LNCaP clone FGC (cell line): Measurements from ENCODE around the gene VIT.

Experiments
- DNase-seq: peaks from one replicate; pipeline ENCODE4 v3.0.0-alpha.2; 2011; ENCODE audit warnings: low read depth
- H3K4me3 ChIP-seq: 2 replicates; pipeline ENCODE4 v1.5.1; 2011; ENCODE audit warnings: mild to moderate bottlenecking, low read depth, low read length, control low read depth
- CTCF ChIP-seq: IDR thresholded peaks from 2 replicates; pipeline ENCODE4 v1.5.1; 2012; ENCODE audit warnings: mild to moderate bottlenecking; ENCODE audit not compliant: control insufficient read depth, insufficient read depth; ENCODE audit errors: extremely low read depth

The VIT gene

GRCh38 chr2:36696533-36696932 lies at the start of gene VIT:
Gene VIT, plus strand, starts transcription at chr2:36696707. Its CDS starts 19,664 bp downstream, at chr2:36716371.
- H3K4me3 ChIP-seq: no peak within 1 kb of the TSS
- no peak for TF ChIP-seq CTCF
- DNase-seq: no peak

GRCh38 chr2:36650031-36650829 lies 46.3 kb upstream of the VIT start:
- H3K4me3 ChIP-seq: no peak overlapping the region
- TF ChIP-seq CTCF: no peak
- peak; percentile 56 for DNase-seq

- H3K4me3 ChIP-seq: no peak overlapping the region
- no peak for DNase-seq
- TF ChIP-seq CTCF: no peak
Observed at GRCh38 chr2:36653155-36653554, 43.4 kb upstream of the VIT start.

- DNase-seq: no peak
- no peak overlapping the region for H3K4me3 ChIP-seq
- no peak for TF ChIP-seq CTCF
Observed at GRCh38 chr2:36653967-36654694, 42.4 kb upstream of the VIT start.

- no peak overlapping the region for H3K4me3 ChIP-seq
- TF ChIP-seq CTCF: no peak
- DNase-seq: no peak
Observed at GRCh38 chr2:36655453-36655852, 41.1 kb upstream of the VIT start.

GRCh38 chr2:36657703-36658102 lies 38.8 kb upstream of the VIT start:
- no peak for TF ChIP-seq CTCF
- no peak overlapping the region for H3K4me3 ChIP-seq
- DNase-seq: no peak
